IMR-90 (cell line): ENCODE results near the gene NPPB. TPM values are rescaled to one million over a fixed set of nuclear protein-coding genes. Genes with fewer than 3 reads are reported as not detected.

Experiments
- ATAC-seq: fragments of 200-7000 bp; cut with Tn5 transposase; 2 replicates; pipeline ENCODE4 v1.9.1; 2020; ENCODE audit warnings: low read depth, mild to moderate bottlenecking, moderate library complexity
- BruUV-seq: library from RNA; stranded (reverse); fragments of 400-500 nt; replicated peaks from 2 replicates; lab custom pipeline; 2021; lab: Mats Ljungman, UMichigan
- CTCF ChIA-PET: fragments of 300-600 bp; formaldehyde crosslinking; extraction: SDS; loops from one replicate; lab custom pipeline; 2021; ENCODE audit warnings: antibody characterized with exemption; lab: Yijun Ruan, JAX
- POLR2A ChIA-PET: fragments of 300-600 bp; sonication (Branson Sonifier 250); formaldehyde crosslinking; loops from one replicate; lab custom pipeline; 2022; ENCODE audit warnings: antibody characterized with exemption; ENCODE audit not compliant: unreplicated experiment; lab: Charles Lee
- DNase-seq: peaks from one replicate; pipeline ENCODE4 v3.0.0; 2013
- H2AFZ ChIP-seq: replicated peaks from 2 replicates; pipeline ENCODE3; 2013; ENCODE audit warnings: low read length, mild to moderate bottlenecking; ENCODE audit not compliant: poor library complexity
- H2AK5ac ChIP-seq: 2 replicates; pipeline ENCODE4 v1.6.1; 2013; ENCODE audit warnings: low read depth, low read length, inconsistent platforms
- H2AK9ac ChIP-seq: replicated peaks from 2 replicates; pipeline ENCODE3; 2013; ENCODE audit warnings: mild to moderate bottlenecking, low read depth, low read length, moderate library complexity; ENCODE audit not compliant: poor library complexity
- H2BK120ac ChIP-seq: 2 replicates; pipeline ENCODE4 v1.6.1; 2013; ENCODE audit warnings: low read depth, low read length, inconsistent platforms
- H2BK15ac ChIP-seq: 3 replicates; pipeline ENCODE4 v1.6.1; 2013; ENCODE audit warnings: low read depth, low read length, inconsistent platforms
- H2BK20ac ChIP-seq: 2 replicates; pipeline ENCODE4 v1.6.1; 2013; ENCODE audit warnings: low read depth, mild to moderate bottlenecking, inconsistent platforms, low read length, moderate library complexity
- H2BK5ac ChIP-seq: 2 replicates; pipeline ENCODE4 v1.6.1; 2013; ENCODE audit warnings: mild to moderate bottlenecking, low read depth, low read length, inconsistent platforms; ENCODE audit not compliant: poor library complexity, severe bottlenecking
- H3K14ac ChIP-seq: replicated peaks from 2 replicates; pipeline ENCODE4 v1.6.1; 2013; ENCODE audit warnings: low read depth, low read length, inconsistent platforms
- H3K18ac ChIP-seq: 2 replicates; pipeline ENCODE4 v1.6.1; 2013; ENCODE audit warnings: low read depth, low read length, control low read depth
- H3K23ac ChIP-seq: 2 replicates; pipeline ENCODE4 v1.6.1; 2013; ENCODE audit warnings: low read depth, low read length, inconsistent platforms
- H3K27ac ChIP-seq: 2 replicates; pipeline ENCODE4 v1.5.1; 2013; ENCODE audit warnings: mild to moderate bottlenecking, control low read depth, low read length; ENCODE audit not compliant: insufficient read depth
- H3K27me3 ChIP-seq: 2 replicates; pipeline ENCODE4 v1.6.1; 2013; ENCODE audit warnings: low read length; ENCODE audit not compliant: control insufficient read depth, insufficient read depth
- H3K36me3 ChIP-seq: 2 replicates; pipeline ENCODE4 v1.6.1; 2013; ENCODE audit warnings: low read length, mixed read lengths; ENCODE audit not compliant: control insufficient read depth, insufficient read depth
- H3K4ac ChIP-seq: 2 replicates; pipeline ENCODE4 v1.6.1; 2013; ENCODE audit warnings: low read depth, low read length, inconsistent platforms
- H3K4me1 ChIP-seq: 2 replicates; pipeline ENCODE4 v1.6.1; 2013; ENCODE audit warnings: low read length, mixed read lengths; ENCODE audit not compliant: control insufficient read depth, insufficient read depth
- H3K4me2 ChIP-seq: 2 replicates; pipeline ENCODE4 v1.6.1; 2013; ENCODE audit warnings: low read depth, mild to moderate bottlenecking, control low read depth, low read length, moderate library complexity
- H3K4me3 ChIP-seq: 2 replicates; pipeline ENCODE4 v1.5.1; 2013; ENCODE audit warnings: low read depth, mild to moderate bottlenecking, control low read depth, low read length, moderate library complexity; ENCODE audit not compliant: insufficient read depth
- H3K56ac ChIP-seq: 2 replicates; pipeline ENCODE4 v1.6.1; 2013; ENCODE audit warnings: low read length, inconsistent platforms; ENCODE audit not compliant: insufficient read depth; ENCODE audit errors: extremely low read depth
- H3K79me1 ChIP-seq, 2 experiments: 2 replicates each; pipeline ENCODE4 v1.6.1; 2013; ENCODE audit warnings: low read length in 2 of 2, inconsistent platforms in 1 of 2, low read depth in 1 of 2
- H3K9ac ChIP-seq: 2 replicates; pipeline ENCODE4 v1.6.1; 2013; ENCODE audit warnings: low read depth, low read length, control low read depth
- H3K9me1 ChIP-seq: 2 replicates; pipeline ENCODE4 v1.6.1; 2013; ENCODE audit warnings: low read length, inconsistent platforms; ENCODE audit not compliant: insufficient read depth
- H3K9me3 ChIP-seq: 2 replicates; pipeline ENCODE4 v1.6.1; 2013; ENCODE audit warnings: low read length; ENCODE audit not compliant: control insufficient read depth, insufficient read depth
- H4K20me1 ChIP-seq: 2 replicates; pipeline ENCODE4 v1.6.1; 2013; ENCODE audit warnings: low read length, inconsistent platforms; ENCODE audit not compliant: insufficient read depth
- H4K5ac ChIP-seq: 2 replicates; pipeline ENCODE4 v1.6.1; 2013; ENCODE audit warnings: mild to moderate bottlenecking, low read depth, low read length, control low read depth
- H4K8ac ChIP-seq, 2 experiments: 2 replicates each; pipeline ENCODE4 v1.6.1; 2013; ENCODE audit warnings: low read depth in 2 of 2, low read length in 2 of 2, control low read depth in 1 of 2, inconsistent platforms in 1 of 2
- H4K91ac ChIP-seq: 2 replicates; pipeline ENCODE4 v1.6.1; 2013; ENCODE audit warnings: low read depth, low read length, inconsistent platforms; ENCODE audit not compliant: insufficient read depth
- MAZ ChIP-seq: IDR thresholded peaks from 2 replicates; pipeline ENCODE4 v1.6.1; 2012; ENCODE audit warnings: low read depth, mild to moderate bottlenecking, low read length, improper control_type of control experiment, moderate library complexity, borderline replicate concordance
- RAD21 ChIP-seq: IDR thresholded peaks from 2 replicates; pipeline ENCODE4 v1.6.1; 2012; ENCODE audit warnings: low read length, improper control_type of control experiment
- WGBS, 2 experiments: methylation state at CpG; one replicate each; pipeline versions ENCODE4 v1.1.5 to v1.1.7; 2013; ENCODE audit warnings: missing lambda C conversion rate in 2 of 2; ENCODE audit not compliant: insufficient read length in 1 of 2; ENCODE audit errors: extremely low coverage in 2 of 2; 5-methylcytosine and 5-hydroxymethylcytosine counted together
- dilution Hi-C: fragments of 300-500 bp; cut with HindIII; formaldehyde crosslinking; loops from one replicate; pipeline ENCODE4 v1.14.3; 2018; ENCODE audit warnings: low sequenced_read_pairs; ENCODE audit not compliant: unreplicated experiment
- in situ Hi-C: fragments of 300-500 bp; cut with MboI; formaldehyde crosslinking; loops from 3 replicates; pipeline ENCODE4 v1.14.3; 2019; ENCODE audit warnings: low sequenced_read_pairs, inconsistent platforms, mixed read lengths
- intact Hi-C: fragments of 100-400 bp; cut with micrococcal nuclease; formaldehyde crosslinking; loops from 2 replicates; pipeline ENCODE4 v1.10.0; 2022
- polyA plus RNA-seq, 3 experiments: library from polyadenylated mRNA; depleted of rRNA; stranded (reverse); fragments of >200 nt; gene quantifications; 2 replicates each; pipeline ENCODE4 v1.2.3, GENCODE V29; 2012; ENCODE audit warnings: low replicate concordance in 1 of 3
- total RNA-seq: library from RNA; depleted of rRNA; stranded (reverse); fragments of >200 nt; gene quantifications from 2 replicates; pipeline ENCODE4 v1.2.3, GENCODE V29; 2012

Gene NPPB
- total and polyA plus RNA-seq, 2 of the 4 experiments (the other 2 are of a cell fraction): not detected

GRCh38 chr1:11873395-11874257, 14.9 kb upstream of the NPPB start:
- Histone ChIP-seq H3K9me3 (no peaks in the 10 kb centered on the region), H2AFZ (no peak overlapping the region), H3K56ac (no peak overlapping the region), H3K9me1 (no peaks in the 10 kb centered on the region), H2BK120ac (no peak overlapping the region), H3K9ac (no peak overlapping the region), H3K27ac (no peak overlapping the region), H3K18ac (no peak overlapping the region), H3K27me3 (peaks cover 58% of the 10 kb centered on the region), H2AK9ac (no peak overlapping the region), H3K23ac (no peak overlapping the region), H4K8ac (no peak overlapping the region), H2AK5ac (no peak overlapping the region), H3K36me3 (no peaks in the 10 kb centered on the region), H4K91ac (no peak overlapping the region), H3K14ac (no peak overlapping the region), H2BK20ac (no peak overlapping the region), H2BK5ac (no peak overlapping the region), H3K79me1 (no peaks in the 10 kb centered on the region), H4K5ac (no peak overlapping the region), H3K4ac (no peak overlapping the region), H3K4me1 (no peaks in the 10 kb centered on the region), H4K20me1 (no peaks in the 10 kb centered on the region), H3K4me2 (no peak overlapping the region), H3K4me3 (no peak overlapping the region), H2BK15ac (no peak overlapping the region)
- no TSS peak for BruUV-seq
- in situ Hi-C loops: no loop called here
- POLR2A ChIA-PET: no interaction called here
- intact Hi-C loops: no loop called here
- 33% methylated on average over 3 of the region's 14 CpGs; no CpG with 5 or more reads in 1 of the 2 experiments for WGBS, 2 experiments
- dilution Hi-C loops: no loop called here
- CTCF ChIA-PET: no interaction called here
- no peak for ATAC-seq
- DNase-seq: no peak
- TF ChIP-seq RAD21: no peak
- TF ChIP-seq MAZ: no peak
